ENCODE results near the gene UNC13C. TPM values are rescaled to one million over a fixed set of nuclear protein-coding genes. Genes with fewer than 3 reads are reported as not detected.

Gene UNC13C
- total and polyA plus RNA-seq, 2 experiments from 2014 or later = not detected

- DNase-seq = no peak
- Histone ChIP-seq H3K9me2 (ENCODE audit: insufficient read depth) (no peaks in the 10 kb centered on the region), H3K4me2 (ENCODE audit: unreplicated experiment) (no peak overlapping the region), H3K79me2 (ENCODE audit: insufficient read depth) (no peaks in the 10 kb centered on the region), H4K20me1 (ENCODE audit: insufficient read depth) (no peaks in the 10 kb centered on the region), H3K4me3 (no peak overlapping the region), H3K27ac (no peak overlapping the region), H3K27me3 (replicated peaks; ENCODE audit: insufficient read depth) (no peaks in the 10 kb centered on the region), H3K36me3 (ENCODE audit: low read depth) (no peaks in the 10 kb centered on the region), H3F3A (ENCODE audit: insufficient read depth) (no peaks in the 10 kb centered on the region), H2AFZ (no peak overlapping the region), H3K9ac (no peak overlapping the region), H3K4me1 (ENCODE audit: insufficient read depth) (no peaks in the 10 kb centered on the region), H3K9me3 (ENCODE audit: low read depth) (no peaks in the 10 kb centered on the region)
- no peak for TF ChIP-seq EZH2 (IDR thresholded peaks at IDR 0.05; ENCODE audit: insufficient read depth, poor library complexity, severe bottlenecking)
- no peak for TF ChIP-seq EZH2phosphoT487 (IDR thresholded peaks at IDR 0.05; ENCODE audit: insufficient read depth, low read depth)
- in situ Hi-C loops (cut with MboI) = no loop called here
- WGBS, 2 experiments (ENCODE audit: low coverage in 1 of 2, low lambda C conversion rate in 2 of 2, missing lambda C conversion rate in 2 of 2) = 20% methylated on average over 7 of the region's 7 CpGs
Measured at GRCh38 chr15:54582863-54583643, 604.8 kb downstream of the UNC13C start.

GRCh38 chr15:54585063-54585462 is 606.8 kb downstream of the UNC13C start:
- no peak for DNase-seq
- Histone ChIP-seq H3K79me2 (ENCODE audit: insufficient read depth) (no peaks in the 10 kb centered on the region), H3K27me3 (replicated peaks; ENCODE audit: insufficient read depth) (no peaks in the 10 kb centered on the region), H3K4me2 (ENCODE audit: unreplicated experiment) (no peak overlapping the region), H3K9me3 (ENCODE audit: low read depth) (no peaks in the 10 kb centered on the region), H4K20me1 (ENCODE audit: insufficient read depth) (no peaks in the 10 kb centered on the region), H3K4me3 (no peak overlapping the region), H3K27ac (no peak overlapping the region), H3K36me3 (ENCODE audit: low read depth) (no peaks in the 10 kb centered on the region), H3K4me1 (ENCODE audit: insufficient read depth) (no peaks in the 10 kb centered on the region), H3K9me2 (ENCODE audit: insufficient read depth) (no peaks in the 10 kb centered on the region), H3F3A (ENCODE audit: insufficient read depth) (no peaks in the 10 kb centered on the region), H3K9ac (no peak overlapping the region), H2AFZ (no peak overlapping the region)
- WGBS, 2 experiments (ENCODE audit: low coverage in 1 of 2, low lambda C conversion rate in 2 of 2, missing lambda C conversion rate in 2 of 2) = 5 to 18% methylated on average over 3 of the region's 3 CpGs
- in situ Hi-C loops (cut with MboI) = no loop called here
- TF ChIP-seq EZH2 (IDR thresholded peaks at IDR 0.05; ENCODE audit: insufficient read depth, poor library complexity, severe bottlenecking) (no peak), EZH2phosphoT487 (IDR thresholded peaks at IDR 0.05; ENCODE audit: insufficient read depth, low read depth) (no peak)

GRCh38 chr15:54594115-54594514 is 615.9 kb downstream of the UNC13C start:
- TF ChIP-seq EZH2phosphoT487 (IDR thresholded peaks at IDR 0.05; ENCODE audit: insufficient read depth, low read depth) (no peak), EZH2 (IDR thresholded peaks at IDR 0.05; ENCODE audit: insufficient read depth, poor library complexity, severe bottlenecking) (no peak)
- in situ Hi-C loops (cut with MboI) = no loop called here
- Histone ChIP-seq H3K79me2 (ENCODE audit: insufficient read depth) (no peaks in the 10 kb centered on the region), H3K4me1 (ENCODE audit: insufficient read depth) (no peaks in the 10 kb centered on the region), H3K36me3 (ENCODE audit: low read depth) (no peaks in the 10 kb centered on the region), H3K27ac (no peak overlapping the region), H3K9me2 (ENCODE audit: insufficient read depth) (no peaks in the 10 kb centered on the region), H2AFZ (no peak overlapping the region), H3K9ac (no peak overlapping the region), H3K9me3 (ENCODE audit: low read depth) (no peaks in the 10 kb centered on the region), H3F3A (ENCODE audit: insufficient read depth) (no peaks in the 10 kb centered on the region), H3K27me3 (replicated peaks; ENCODE audit: insufficient read depth) (no peaks in the 10 kb centered on the region), H3K4me2 (ENCODE audit: unreplicated experiment) (no peak overlapping the region), H3K4me3 (no peak overlapping the region), H4K20me1 (ENCODE audit: insufficient read depth) (no peaks in the 10 kb centered on the region)
- no peak for DNase-seq
- WGBS, 2 experiments (ENCODE audit: low coverage in 1 of 2, low lambda C conversion rate in 2 of 2, missing lambda C conversion rate in 2 of 2) = 45 to 62% methylated on average over 4 of the region's 4 CpGs

GRCh38 chr15:54599386-54599785 is 621.1 kb downstream of the UNC13C start:
- Histone ChIP-seq H2AFZ (no peak overlapping the region), H3K4me3 (no peak overlapping the region), H3K36me3 (ENCODE audit: low read depth) (no peaks in the 10 kb centered on the region), H3K27ac (no peak overlapping the region), H3K9ac (no peak overlapping the region), H3K4me1 (ENCODE audit: insufficient read depth) (no peaks in the 10 kb centered on the region), H3F3A (ENCODE audit: insufficient read depth) (no peaks in the 10 kb centered on the region), H3K9me3 (ENCODE audit: low read depth) (no peaks in the 10 kb centered on the region), H4K20me1 (ENCODE audit: insufficient read depth) (no peaks in the 10 kb centered on the region), H3K79me2 (ENCODE audit: insufficient read depth) (no peaks in the 10 kb centered on the region), H3K27me3 (replicated peaks; ENCODE audit: insufficient read depth) (no peaks in the 10 kb centered on the region), H3K4me2 (ENCODE audit: unreplicated experiment) (no peak overlapping the region), H3K9me2 (ENCODE audit: insufficient read depth) (no peaks in the 10 kb centered on the region)
- in situ Hi-C loops (cut with MboI) = no loop called here
- 9 to 11% methylated on average over 3 of the region's 3 CpGs for WGBS, 2 experiments (ENCODE audit: low coverage in 1 of 2, low lambda C conversion rate in 2 of 2, missing lambda C conversion rate in 2 of 2)
- TF ChIP-seq EZH2phosphoT487 (IDR thresholded peaks at IDR 0.05; ENCODE audit: insufficient read depth, low read depth) = no peak
- no peak for TF ChIP-seq EZH2 (IDR thresholded peaks at IDR 0.05; ENCODE audit: insufficient read depth, poor library complexity, severe bottlenecking)
- no peak for DNase-seq
